ENCODE results near the gene TWIST2. TPM values are rescaled to one million over a fixed set of nuclear protein-coding genes. Genes with fewer than 3 reads are reported as not detected.

Gene TWIST2
- total and polyA plus RNA-seq, 2 donors from 2014 or later, result 0.56 to 1.4 TPM

DNA sequence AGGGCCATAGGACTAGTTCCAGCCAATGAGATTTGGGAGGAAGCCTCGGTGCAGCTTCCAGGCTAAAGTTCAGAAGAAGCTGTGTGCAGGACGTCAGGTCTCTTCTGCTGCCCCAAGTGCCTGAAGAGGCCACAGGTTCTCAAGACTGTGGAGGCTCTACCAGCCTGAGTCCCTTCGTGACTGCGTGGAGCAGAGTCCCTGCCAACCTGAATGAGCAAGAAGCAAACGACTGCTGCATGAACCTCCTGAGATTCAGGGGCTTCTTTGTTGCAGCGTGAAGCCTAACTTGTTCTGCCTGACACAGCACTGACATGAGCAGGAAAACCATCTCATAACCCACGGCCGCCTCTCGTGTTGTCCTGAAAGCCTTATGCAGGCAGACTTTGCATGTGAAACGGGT is 39.7 kb downstream of the TWIST2 start:
- no peak overlapping the region for H3K4me3 ChIP-seq (ENCODE audit: low read length in 3 of 3)
- H3K36me3 ChIP-seq (ENCODE audit: control insufficient read depth in 2 of 3, insufficient read depth in 3 of 3, low read length in 3 of 3), result no peaks in the 10 kb centered on the region
- intact Hi-C loops (cut with DNase I), result no loop called here
- no peak for FAIRE-seq
- no peak overlapping the region for H3K27ac ChIP-seq (ENCODE audit: low read depth in 2 of 2, low read length in 2 of 2)
- DNase-seq, result no peak
- H3K4me1 ChIP-seq (ENCODE audit: control insufficient read depth in 2 of 3, insufficient read depth in 2 of 3, low read depth in 1 of 3, low read length in 3 of 3), result no peaks in the 10 kb centered on the region
- H3K9ac ChIP-seq (ENCODE audit: low read length in 3 of 3), result no peak overlapping the region
- no peaks in the 10 kb centered on the region for H3K27me3 ChIP-seq (ENCODE audit: control insufficient read depth, insufficient read depth, low read length)
- H3K9me3 ChIP-seq (ENCODE audit: control insufficient read depth in 2 of 3, insufficient read depth in 1 of 3, low read length in 3 of 3), result no peaks in the 10 kb centered on the region
- TF ChIP-seq, protein P1, sequence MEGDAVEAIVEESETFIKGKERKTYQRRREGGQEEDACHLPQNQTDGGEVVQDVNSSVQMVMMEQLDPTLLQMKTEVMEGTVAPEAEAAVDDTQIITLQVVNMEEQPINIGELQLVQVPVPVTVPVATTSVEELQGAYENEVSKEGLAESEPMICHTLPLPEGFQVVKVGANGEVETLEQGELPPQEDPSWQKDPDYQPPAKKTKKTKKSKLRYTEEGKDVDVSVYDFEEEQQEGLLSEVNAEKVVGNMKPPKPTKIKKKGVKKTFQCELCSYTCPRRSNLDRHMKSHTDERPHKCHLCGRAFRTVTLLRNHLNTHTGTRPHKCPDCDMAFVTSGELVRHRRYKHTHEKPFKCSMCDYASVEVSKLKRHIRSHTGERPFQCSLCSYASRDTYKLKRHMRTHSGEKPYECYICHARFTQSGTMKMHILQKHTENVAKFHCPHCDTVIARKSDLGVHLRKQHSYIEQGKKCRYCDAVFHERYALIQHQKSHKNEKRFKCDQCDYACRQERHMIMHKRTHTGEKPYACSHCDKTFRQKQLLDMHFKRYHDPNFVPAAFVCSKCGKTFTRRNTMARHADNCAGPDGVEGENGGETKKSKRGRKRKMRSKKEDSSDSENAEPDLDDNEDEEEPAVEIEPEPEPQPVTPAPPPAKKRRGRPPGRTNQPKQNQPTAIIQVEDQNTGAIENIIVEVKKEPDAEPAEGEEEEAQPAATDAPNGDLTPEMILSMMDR (IDR thresholded peaks at IDR 0.05; ENCODE audit: borderline replicate concordance, extremely low read depth, insufficient read depth), result no peak

DNA sequence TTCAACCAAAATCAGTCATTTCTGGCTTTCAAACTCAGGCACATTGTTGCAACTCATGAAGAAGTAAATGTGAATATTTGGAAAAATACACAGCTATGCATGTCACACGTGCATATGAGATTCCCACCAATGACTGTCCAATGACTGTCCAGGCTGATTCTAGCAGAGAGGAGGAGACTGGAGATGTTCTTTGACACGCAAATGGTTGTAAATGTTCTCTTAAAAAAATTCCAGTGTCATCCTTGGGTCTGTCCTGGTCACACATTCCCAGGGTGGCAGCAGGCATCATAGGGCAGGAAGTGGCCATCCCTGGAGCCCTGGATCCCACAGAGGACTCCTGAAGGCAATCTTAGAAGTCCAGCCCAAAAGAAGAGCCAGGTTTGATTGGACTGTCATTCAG is 40.9 kb downstream of the TWIST2 start:
- no peaks in the 10 kb centered on the region for H3K9me3 ChIP-seq (ENCODE audit: control insufficient read depth in 2 of 3, insufficient read depth in 1 of 3, low read length in 3 of 3)
- TF ChIP-seq, protein P1 (IDR thresholded peaks at IDR 0.05; ENCODE audit: borderline replicate concordance, extremely low read depth, insufficient read depth), result no peak
- H3K4me1 ChIP-seq (ENCODE audit: control insufficient read depth in 2 of 3, insufficient read depth in 2 of 3, low read depth in 1 of 3, low read length in 3 of 3), result no peaks in the 10 kb centered on the region
- intact Hi-C loops (cut with DNase I), result no loop called here
- DNase-seq, result no peak
- no peak overlapping the region for H3K9ac ChIP-seq (ENCODE audit: low read length in 3 of 3)
- no peak for FAIRE-seq
- no peak overlapping the region for H3K27ac ChIP-seq (ENCODE audit: low read depth in 2 of 2, low read length in 2 of 2)
- H3K27me3 ChIP-seq (ENCODE audit: control insufficient read depth, insufficient read depth, low read length), result no peaks in the 10 kb centered on the region
- no peaks in the 10 kb centered on the region for H3K36me3 ChIP-seq (ENCODE audit: control insufficient read depth in 2 of 3, insufficient read depth in 3 of 3, low read length in 3 of 3)
- no peak overlapping the region for H3K4me3 ChIP-seq (ENCODE audit: low read length in 3 of 3)

DNA sequence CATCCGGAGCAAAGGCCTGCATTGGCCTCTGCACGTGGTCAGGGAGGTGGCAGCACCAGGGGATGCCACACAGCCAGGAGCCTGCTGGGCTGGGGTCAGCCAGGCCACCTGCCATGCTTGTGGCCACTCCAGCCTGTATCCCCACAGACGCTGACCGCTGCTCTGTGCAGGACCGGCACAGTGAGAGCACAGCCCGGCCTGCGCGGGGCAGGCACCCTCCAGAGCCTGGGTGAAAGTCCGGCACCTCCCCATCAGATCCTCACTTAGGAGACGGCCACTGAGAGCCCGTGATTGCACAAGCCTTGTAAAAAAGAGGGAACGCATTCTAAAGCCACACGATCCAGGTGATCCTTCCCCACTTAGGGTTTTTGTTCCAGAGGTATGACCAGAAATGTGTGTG is 42.2 kb downstream of the TWIST2 start:
- intact Hi-C loops (cut with DNase I), result no loop called here
- no peak for FAIRE-seq
- Histone ChIP-seq H3K9me3 (ENCODE audit: control insufficient read depth in 2 of 3, insufficient read depth in 1 of 3, low read length in 3 of 3) (no peaks in the 10 kb centered on the region), H3K27me3 (ENCODE audit: control insufficient read depth, insufficient read depth, low read length) (no peaks in the 10 kb centered on the region), H3K4me3 (ENCODE audit: low read length in 3 of 3) (no peak overlapping the region), H3K27ac (ENCODE audit: low read depth in 2 of 2, low read length in 2 of 2) (no peak overlapping the region), H3K4me1 (ENCODE audit: control insufficient read depth in 2 of 3, insufficient read depth in 2 of 3, low read depth in 1 of 3, low read length in 3 of 3) (no peaks in the 10 kb centered on the region), H3K9ac (ENCODE audit: low read length in 3 of 3) (no peak overlapping the region), H3K36me3 (ENCODE audit: control insufficient read depth in 2 of 3, insufficient read depth in 3 of 3, low read length in 3 of 3) (no peaks in the 10 kb centered on the region)
- DNase-seq, result no peak
- TF ChIP-seq, protein P1 (IDR thresholded peaks at IDR 0.05; ENCODE audit: borderline replicate concordance, extremely low read depth, insufficient read depth), result no peak
